ENCODE results near the gene PLD5.
"Not testable (repeated sequence)": the region's sequence is repeated elsewhere in the genome, so short reads cannot be mapped to it uniquely, and the experiment has no call there.

Gene PLD5

DNA sequence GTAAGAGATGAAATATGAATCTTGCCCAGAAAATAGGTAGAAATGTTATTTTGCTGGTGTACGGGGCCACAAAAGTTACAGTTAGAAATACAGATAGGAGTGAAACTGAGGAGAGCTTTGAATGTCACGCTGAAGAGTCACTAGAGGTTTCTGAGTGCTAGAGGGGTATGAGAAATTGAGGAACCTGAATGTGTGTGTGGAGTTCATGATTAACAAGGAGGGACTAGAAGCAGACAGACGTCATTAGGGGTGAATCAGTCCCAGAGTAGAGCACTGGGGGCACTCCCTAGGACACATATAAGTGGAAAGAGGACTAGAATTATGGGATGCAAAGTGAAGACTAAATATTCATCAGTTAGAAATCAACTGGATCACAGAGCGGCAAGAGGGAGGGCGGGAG, 336.7 kb downstream of the PLD5 start:
- Histone ChIP-seq H3K9me3 (ENCODE audit: control insufficient read depth in 5 of 5, low read length in 5 of 5) (no peaks in the 10 kb centered on the region), H3K36me3 (ENCODE audit: control insufficient read depth in 5 of 5, insufficient read depth in 5 of 5, low read length in 5 of 5) (no peaks in the 10 kb centered on the region), H3K27ac (ENCODE audit: low read depth, low read length) (no peak overlapping the region), H3K9ac (ENCODE audit: low read length in 5 of 5) (no peak overlapping the region), H3K4me1 (ENCODE audit: control insufficient read depth in 5 of 5, insufficient read depth in 5 of 5, low read length in 5 of 5) (no peaks in the 10 kb centered on the region), H3K4me3 (ENCODE audit: low read depth in 1 of 5, low read length in 5 of 5) (no peak overlapping the region), H3K27me3 (ENCODE audit: control insufficient read depth in 5 of 5, insufficient read depth in 4 of 5, low read length in 5 of 5) (no peaks in the 10 kb centered on the region)

DNA sequence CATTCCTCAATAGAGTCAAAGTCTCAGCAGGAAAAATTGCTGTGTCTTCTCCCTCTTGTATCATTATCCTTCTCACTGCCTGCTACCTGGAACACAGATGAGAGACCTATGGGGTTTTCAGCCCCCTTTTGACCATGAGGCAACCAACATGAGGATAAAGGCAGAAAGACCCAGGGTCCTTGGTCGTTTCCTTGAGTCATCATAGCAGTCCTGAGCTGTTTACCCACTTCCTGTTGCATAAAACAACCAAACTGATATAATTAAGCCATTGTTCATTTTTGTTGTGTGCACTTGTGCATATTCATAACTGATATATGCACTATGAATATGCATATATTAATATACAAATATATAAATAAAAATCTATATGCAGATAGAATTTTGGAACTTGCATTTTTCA, 337.3 kb downstream of the PLD5 start:
- H3K9me3 ChIP-seq (ENCODE audit: control insufficient read depth in 5 of 5, low read length in 5 of 5), result no peaks in the 10 kb centered on the region
- no peaks in the 10 kb centered on the region for H3K4me1 ChIP-seq (ENCODE audit: control insufficient read depth in 5 of 5, insufficient read depth in 5 of 5, low read length in 5 of 5)
- no peak overlapping the region for H3K9ac ChIP-seq (ENCODE audit: low read length in 5 of 5)
- no peak overlapping the region for H3K4me3 ChIP-seq (ENCODE audit: low read depth in 1 of 5, low read length in 5 of 5)
- no peaks in the 10 kb centered on the region for H3K27me3 ChIP-seq (ENCODE audit: control insufficient read depth in 5 of 5, insufficient read depth in 4 of 5, low read length in 5 of 5)
- H3K27ac ChIP-seq (ENCODE audit: low read depth, low read length), result no peak overlapping the region
- no peaks in the 10 kb centered on the region for H3K36me3 ChIP-seq (ENCODE audit: control insufficient read depth in 5 of 5, insufficient read depth in 5 of 5, low read length in 5 of 5)

DNA sequence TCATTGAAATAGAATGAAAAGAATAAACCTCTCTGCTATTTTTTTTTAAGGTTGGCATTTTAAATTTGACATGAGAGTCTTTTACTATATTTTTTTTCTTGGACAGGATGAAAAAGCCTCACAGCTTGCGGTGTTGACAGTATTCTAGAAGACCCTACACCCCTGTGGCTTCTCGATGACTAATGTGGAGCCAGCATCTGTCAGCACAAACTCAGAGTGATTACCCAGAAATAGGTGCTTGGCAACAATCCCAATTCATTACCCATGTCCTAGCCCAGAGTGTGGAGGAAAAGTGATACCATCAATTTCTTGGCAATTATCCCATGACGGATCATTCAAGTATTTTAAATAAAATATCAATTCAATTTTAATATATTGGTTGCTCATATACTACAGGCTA, 338.8 kb downstream of the PLD5 start:
- Histone ChIP-seq H3K36me3 (ENCODE audit: control insufficient read depth in 5 of 5, insufficient read depth in 5 of 5, low read length in 5 of 5) (no peaks in the 10 kb centered on the region), H3K4me3 (ENCODE audit: low read depth in 1 of 5, low read length in 5 of 5) (no peak overlapping the region), H3K9ac (ENCODE audit: low read length in 5 of 5) (no peak overlapping the region), H3K9me3 (ENCODE audit: control insufficient read depth in 5 of 5, low read length in 5 of 5) (no peaks in the 10 kb centered on the region), H3K27ac (ENCODE audit: low read depth, low read length) (no peak overlapping the region), H3K27me3 (ENCODE audit: control insufficient read depth in 5 of 5, insufficient read depth in 4 of 5, low read length in 5 of 5) (no peaks in the 10 kb centered on the region), H3K4me1 (ENCODE audit: control insufficient read depth in 5 of 5, insufficient read depth in 5 of 5, low read length in 5 of 5) (no peaks in the 10 kb centered on the region)

DNA sequence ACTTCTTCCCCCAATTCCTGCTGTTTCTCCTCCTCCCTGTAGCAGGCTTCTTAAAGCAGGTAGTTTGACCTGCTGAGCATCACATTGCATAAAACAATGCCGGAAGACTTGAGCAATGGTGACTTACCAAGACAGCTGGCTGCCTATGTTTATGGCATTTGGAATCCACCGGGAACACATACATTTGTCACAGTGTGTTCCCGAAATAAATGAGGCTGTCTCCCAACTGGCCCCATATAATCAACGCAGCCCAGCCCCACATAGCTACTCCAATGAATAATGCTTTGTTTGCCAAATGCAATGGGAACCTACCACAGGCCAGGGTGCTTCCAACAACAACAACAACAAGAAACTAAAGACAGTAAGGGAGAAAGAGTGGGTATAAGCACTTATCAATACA, 339.5 kb downstream of the PLD5 start:
- H3K4me3 ChIP-seq (ENCODE audit: low read depth in 1 of 5, low read length in 5 of 5), result no peak overlapping the region
- H3K27me3 ChIP-seq (ENCODE audit: control insufficient read depth in 5 of 5, insufficient read depth in 4 of 5, low read length in 5 of 5), result no peaks in the 10 kb centered on the region
- H3K4me1 ChIP-seq (ENCODE audit: control insufficient read depth in 5 of 5, insufficient read depth in 5 of 5, low read length in 5 of 5), result no peaks in the 10 kb centered on the region
- H3K9ac ChIP-seq (ENCODE audit: low read length in 5 of 5), result no peak overlapping the region
- no peaks in the 10 kb centered on the region for H3K36me3 ChIP-seq (ENCODE audit: control insufficient read depth in 5 of 5, insufficient read depth in 5 of 5, low read length in 5 of 5)
- no peak overlapping the region for H3K27ac ChIP-seq (ENCODE audit: low read depth, low read length)
- no peaks in the 10 kb centered on the region for H3K9me3 ChIP-seq (ENCODE audit: control insufficient read depth in 5 of 5, low read length in 5 of 5)

DNA sequence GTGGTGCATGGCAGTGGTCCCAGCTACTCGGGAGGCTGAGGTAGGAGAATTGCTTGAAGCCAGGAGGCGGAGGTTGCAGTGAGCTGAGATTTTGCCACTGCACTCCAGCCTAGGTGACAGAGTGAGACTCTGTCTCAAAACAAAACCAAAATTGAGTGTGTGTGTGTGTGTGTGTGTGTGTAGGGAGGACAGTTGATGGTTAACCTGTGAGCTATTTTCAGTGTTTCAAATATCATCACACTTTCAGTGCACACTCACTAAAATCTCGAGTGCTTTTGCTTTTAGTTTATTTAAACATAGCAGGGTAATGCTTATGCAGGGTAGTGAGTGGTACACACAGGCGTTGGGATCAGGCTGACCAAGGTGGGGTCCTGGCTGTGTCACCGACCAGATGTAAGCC, 344.7 kb downstream of the PLD5 start:
- not testable (repeated sequence) for H3K9me3 ChIP-seq (ENCODE audit: control insufficient read depth in 5 of 5, low read length in 5 of 5); H3K9ac ChIP-seq (ENCODE audit: low read length in 5 of 5); H3K4me3 ChIP-seq (ENCODE audit: low read depth in 1 of 5, low read length in 5 of 5); H3K27ac ChIP-seq (ENCODE audit: low read depth, low read length); H3K4me1 ChIP-seq (ENCODE audit: control insufficient read depth in 5 of 5, insufficient read depth in 5 of 5, low read length in 5 of 5); H3K27me3 ChIP-seq (ENCODE audit: control insufficient read depth in 5 of 5, insufficient read depth in 4 of 5, low read length in 5 of 5); H3K36me3 ChIP-seq (ENCODE audit: control insufficient read depth in 5 of 5, insufficient read depth in 5 of 5, low read length in 5 of 5)

DNA sequence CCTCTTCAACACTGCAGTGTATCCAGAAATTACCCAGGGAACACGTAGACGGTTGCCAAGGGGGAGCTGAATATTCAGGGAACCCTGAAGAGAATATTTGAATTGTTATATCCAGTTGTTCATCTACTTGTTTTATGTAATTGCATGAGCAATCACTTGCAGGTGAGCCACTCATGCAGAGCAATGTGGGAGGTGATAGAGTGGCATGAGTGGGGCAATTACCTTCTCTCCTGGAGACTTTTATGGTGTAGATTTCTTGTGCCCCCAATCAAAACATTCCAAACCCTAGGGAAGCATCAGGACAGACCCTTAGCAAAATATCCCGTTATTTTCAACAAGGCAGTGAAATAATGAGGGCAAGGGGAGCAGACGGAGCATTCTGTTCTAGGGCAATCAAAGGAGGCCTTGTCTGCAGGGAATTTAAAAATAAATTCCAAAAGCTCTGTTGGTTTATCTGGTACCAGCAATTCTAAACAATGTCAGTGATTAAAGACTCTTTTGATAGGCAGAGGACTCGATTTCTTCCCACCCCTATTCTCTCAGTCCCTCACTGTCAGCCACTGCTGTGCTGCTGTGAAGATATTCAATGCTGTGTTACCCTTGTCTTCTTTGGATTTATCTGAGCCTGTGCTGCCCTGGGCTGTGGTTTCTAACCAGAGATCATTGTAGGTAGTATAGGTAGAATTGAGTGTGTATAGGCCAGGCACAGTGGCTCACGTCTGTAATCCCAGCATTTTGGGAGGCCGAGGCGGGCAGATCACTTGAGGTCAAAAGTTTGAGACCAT, 345.4 kb downstream of the PLD5 start:
- no peaks in the 10 kb centered on the region for H3K4me1 ChIP-seq (ENCODE audit: control insufficient read depth in 5 of 5, insufficient read depth in 5 of 5, low read length in 5 of 5)
- H3K27me3 ChIP-seq (ENCODE audit: control insufficient read depth in 5 of 5, insufficient read depth in 4 of 5, low read length in 5 of 5), result no peaks in the 10 kb centered on the region
- no peak overlapping the region for H3K9ac ChIP-seq (ENCODE audit: low read length in 5 of 5)
- no peaks in the 10 kb centered on the region for H3K36me3 ChIP-seq (ENCODE audit: control insufficient read depth in 5 of 5, insufficient read depth in 5 of 5, low read length in 5 of 5)
- H3K4me3 ChIP-seq (ENCODE audit: low read depth in 1 of 5, low read length in 5 of 5), result no peak overlapping the region
- no peak overlapping the region for H3K27ac ChIP-seq (ENCODE audit: low read depth, low read length)
- H3K9me3 ChIP-seq (ENCODE audit: control insufficient read depth in 5 of 5, low read length in 5 of 5), result no peaks in the 10 kb centered on the region

DNA sequence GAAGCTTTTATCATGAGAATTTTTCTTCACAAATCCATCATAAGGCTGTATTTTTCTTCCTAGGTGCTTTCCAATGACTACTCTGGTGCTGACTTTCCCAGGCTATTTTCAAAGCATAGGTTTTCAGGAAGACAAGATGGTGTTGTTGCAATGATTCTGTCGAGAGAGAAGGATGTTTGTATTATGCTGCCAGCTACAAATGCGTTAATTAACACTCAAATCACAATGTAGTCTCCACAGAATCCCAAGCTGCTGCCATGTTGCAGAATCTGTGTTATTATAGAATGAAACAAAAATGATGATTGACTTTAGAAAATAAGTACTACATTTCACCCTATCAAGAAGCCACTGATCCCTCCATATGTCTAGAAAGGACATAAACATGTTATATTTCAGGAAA, 346.1 kb downstream of the PLD5 start:
- no peak overlapping the region for H3K9ac ChIP-seq (ENCODE audit: low read length in 5 of 5)

DNA sequence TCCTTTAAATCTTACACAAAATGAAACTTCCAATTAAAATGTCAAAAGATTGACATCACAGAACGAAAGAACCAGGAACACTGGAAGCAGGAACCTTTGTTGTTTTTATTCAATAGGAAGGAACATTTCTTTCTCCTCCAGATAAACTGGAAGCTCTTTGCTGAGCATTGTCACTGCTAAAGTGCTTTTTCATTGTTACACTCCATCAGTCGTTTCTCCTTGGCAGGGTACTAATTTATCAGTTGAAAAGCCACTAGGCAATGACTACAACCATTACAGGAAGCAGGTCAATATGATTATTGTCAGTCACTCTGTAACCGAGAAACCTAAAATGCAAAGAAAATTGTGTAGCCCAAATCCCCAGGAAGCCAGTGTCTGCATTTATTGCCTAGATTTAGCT, 362.4 kb downstream of the PLD5 start:
- peaks cover 0 to 2% (median 0%) of the 10 kb centered on the region in 5 donors for H3K4me1 ChIP-seq (ENCODE audit: control insufficient read depth in 5 of 5, insufficient read depth in 5 of 5, low read length in 5 of 5)
- H3K9me3 ChIP-seq (ENCODE audit: control insufficient read depth in 5 of 5, low read length in 5 of 5), result no peaks in the 10 kb centered on the region
- H3K27ac ChIP-seq (ENCODE audit: low read depth, low read length), result no peak overlapping the region
- H3K36me3 ChIP-seq (ENCODE audit: control insufficient read depth in 5 of 5, insufficient read depth in 5 of 5, low read length in 5 of 5), result no peaks in the 10 kb centered on the region
- no peaks in the 10 kb centered on the region for H3K27me3 ChIP-seq (ENCODE audit: control insufficient read depth in 5 of 5, insufficient read depth in 4 of 5, low read length in 5 of 5)
- no peak overlapping the region for H3K9ac ChIP-seq (ENCODE audit: low read length in 5 of 5)
- H3K4me3 ChIP-seq (ENCODE audit: low read depth in 1 of 5, low read length in 5 of 5), result no peak overlapping the region

More for the DNA sequence above, 346.1 kb downstream of the PLD5 start:
- H3K4me1 ChIP-seq (ENCODE audit: control insufficient read depth in 5 of 5, insufficient read depth in 5 of 5, low read length in 5 of 5), result no peaks in the 10 kb centered on the region
- H3K36me3 ChIP-seq (ENCODE audit: control insufficient read depth in 5 of 5, insufficient read depth in 5 of 5, low read length in 5 of 5), result no peaks in the 10 kb centered on the region
- H3K9me3 ChIP-seq (ENCODE audit: control insufficient read depth in 5 of 5, low read length in 5 of 5), result no peaks in the 10 kb centered on the region
- no peaks in the 10 kb centered on the region for H3K27me3 ChIP-seq (ENCODE audit: control insufficient read depth in 5 of 5, insufficient read depth in 4 of 5, low read length in 5 of 5)
- H3K27ac ChIP-seq (ENCODE audit: low read depth, low read length), result no peak overlapping the region
- no peak overlapping the region for H3K4me3 ChIP-seq (ENCODE audit: low read depth in 1 of 5, low read length in 5 of 5)

DNA sequence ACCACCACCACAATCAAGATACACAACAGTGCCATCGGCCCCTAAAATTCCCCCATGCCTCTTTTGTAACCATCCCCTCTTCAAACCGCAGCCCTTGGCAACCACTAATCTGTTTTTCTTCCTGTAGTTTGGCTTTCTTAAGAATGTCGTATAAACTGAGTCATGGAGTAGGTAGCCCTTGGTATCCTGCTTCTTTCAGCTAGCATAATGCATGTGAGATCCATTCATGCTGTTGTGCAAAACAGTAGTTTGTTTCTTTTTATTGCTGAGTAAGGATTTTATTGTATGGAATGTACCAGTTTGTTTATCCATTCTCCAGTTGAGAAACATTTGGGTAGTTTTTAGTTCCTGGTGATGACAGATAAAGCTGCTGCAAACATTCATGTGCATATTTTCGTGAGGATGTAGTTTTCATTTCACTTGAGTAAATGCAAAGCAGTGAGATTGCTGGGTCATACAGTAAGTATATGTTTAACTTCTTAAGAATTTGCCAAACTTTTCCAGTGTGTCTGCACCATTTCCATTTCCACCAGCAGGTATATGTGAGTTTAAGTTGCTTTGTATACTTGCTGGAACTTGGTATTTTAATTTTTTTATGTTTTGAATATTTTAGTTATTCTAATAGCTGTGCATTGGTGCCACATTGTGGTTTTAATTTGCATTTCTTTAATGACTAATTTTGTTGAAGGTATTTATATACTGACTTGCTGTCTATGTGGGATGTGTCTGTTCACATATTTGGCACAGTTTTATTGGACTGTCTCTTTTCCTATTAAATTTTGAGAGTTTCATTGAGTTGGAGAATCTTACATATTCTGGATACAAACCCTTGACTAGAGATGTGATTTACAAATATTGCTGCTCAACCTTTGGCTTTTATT, 377.2 kb downstream of the PLD5 start:
- Histone ChIP-seq H3K4me3 (ENCODE audit: low read depth in 1 of 5, low read length in 5 of 5) (peak overlapping the region in 2 of 5 donors; percentile 7 to 14), H3K4me1 (ENCODE audit: control insufficient read depth in 5 of 5, insufficient read depth in 5 of 5, low read length in 5 of 5) (peaks cover 0 to 9% (median 0%) of the 10 kb centered on the region in 5 donors), H3K27ac (ENCODE audit: low read depth, low read length) (no peak overlapping the region), H3K36me3 (ENCODE audit: control insufficient read depth in 5 of 5, insufficient read depth in 5 of 5, low read length in 5 of 5) (no peaks in the 10 kb centered on the region), H3K9me3 (ENCODE audit: control insufficient read depth in 5 of 5, low read length in 5 of 5) (peaks cover 0 to 4% (median 0%) of the 10 kb centered on the region in 5 donors), H3K9ac (ENCODE audit: low read length in 5 of 5) (peak overlapping the region in 1 of 5 donors; percentile 4), H3K27me3 (ENCODE audit: control insufficient read depth in 5 of 5, insufficient read depth in 4 of 5, low read length in 5 of 5) (no peaks in the 10 kb centered on the region)

DNA sequence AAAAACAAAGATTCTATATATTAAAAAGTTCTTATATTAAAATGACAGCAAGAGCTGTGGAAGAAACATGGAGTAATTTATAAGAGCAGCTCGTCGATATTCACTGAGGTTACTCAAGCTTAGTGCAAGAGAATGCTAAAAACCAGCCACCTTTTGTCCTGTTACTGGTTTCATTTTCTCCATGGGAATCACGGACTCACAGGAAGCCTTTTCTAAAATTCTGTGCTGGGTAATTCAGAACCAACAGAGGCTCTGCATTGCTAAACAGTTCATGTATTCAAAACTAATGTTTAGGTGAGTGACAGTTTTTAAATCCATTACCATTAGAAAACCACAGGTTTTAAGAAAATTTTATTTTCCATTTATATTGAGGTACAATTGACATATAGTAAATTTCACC, 377.8 kb downstream of the PLD5 start:
- Histone ChIP-seq H3K36me3 (ENCODE audit: control insufficient read depth in 5 of 5, insufficient read depth in 5 of 5, low read length in 5 of 5) (no peaks in the 10 kb centered on the region), H3K4me3 (ENCODE audit: low read depth in 1 of 5, low read length in 5 of 5) (peak overlapping the region in 1 of 5 donors; percentile 14), H3K27me3 (ENCODE audit: control insufficient read depth in 5 of 5, insufficient read depth in 4 of 5, low read length in 5 of 5) (no peaks in the 10 kb centered on the region), H3K9me3 (ENCODE audit: control insufficient read depth in 5 of 5, low read length in 5 of 5) (peaks cover 0 to 4% (median 0%) of the 10 kb centered on the region in 5 donors), H3K27ac (ENCODE audit: low read depth, low read length) (no peak overlapping the region), H3K4me1 (ENCODE audit: control insufficient read depth in 5 of 5, insufficient read depth in 5 of 5, low read length in 5 of 5) (peaks cover 0 to 9% (median 0%) of the 10 kb centered on the region in 5 donors), H3K9ac (ENCODE audit: low read length in 5 of 5) (peak overlapping the region in 1 of 5 donors; percentile 4)
